IMR-90 (cell line): ENCODE measurements around the gene EFCAB5. TPM values are rescaled to one million over a fixed set of nuclear protein-coding genes. Genes with fewer than 3 reads are reported as not detected.
"Not testable (repeated sequence)": the region's sequence is repeated elsewhere in the genome, so short reads cannot be mapped to it uniquely, and the experiment has no call there.

ENCODE experiments used
- ATAC-seq: fragments of 200-7000 bp; cut with Tn5 transposase; 2 replicates; pipeline ENCODE4 v1.9.1; 2020; ENCODE audit warnings: low read depth, mild to moderate bottlenecking, moderate library complexity
- BruUV-seq: library from RNA; stranded (reverse); fragments of 400-500 nt; replicated peaks from 2 replicates; lab custom pipeline; 2021; lab: Mats Ljungman, UMichigan
- CTCF ChIA-PET: fragments of 300-600 bp; formaldehyde crosslinking; extraction: SDS; loops from one replicate; lab custom pipeline; 2021; ENCODE audit warnings: antibody characterized with exemption; lab: Yijun Ruan, JAX
- POLR2A ChIA-PET: fragments of 300-600 bp; sonication (Branson Sonifier 250); formaldehyde crosslinking; loops from one replicate; lab custom pipeline; 2022; ENCODE audit warnings: antibody characterized with exemption; ENCODE audit not compliant: unreplicated experiment; lab: Charles Lee
- DNase-seq: peaks from one replicate; pipeline ENCODE4 v3.0.0; 2013
- H2AFZ ChIP-seq: replicated peaks from 2 replicates; pipeline ENCODE3; 2013; ENCODE audit warnings: low read length, mild to moderate bottlenecking; ENCODE audit not compliant: poor library complexity
- H2AK5ac ChIP-seq: 2 replicates; pipeline ENCODE4 v1.6.1; 2013; ENCODE audit warnings: low read depth, low read length, inconsistent platforms
- H2AK9ac ChIP-seq: replicated peaks from 2 replicates; pipeline ENCODE3; 2013; ENCODE audit warnings: mild to moderate bottlenecking, low read depth, low read length, moderate library complexity; ENCODE audit not compliant: poor library complexity
- H2BK120ac ChIP-seq: 2 replicates; pipeline ENCODE4 v1.6.1; 2013; ENCODE audit warnings: low read depth, low read length, inconsistent platforms
- H2BK15ac ChIP-seq: 3 replicates; pipeline ENCODE4 v1.6.1; 2013; ENCODE audit warnings: low read depth, low read length, inconsistent platforms
- H2BK20ac ChIP-seq: 2 replicates; pipeline ENCODE4 v1.6.1; 2013; ENCODE audit warnings: low read depth, mild to moderate bottlenecking, inconsistent platforms, low read length, moderate library complexity
- H2BK5ac ChIP-seq: 2 replicates; pipeline ENCODE4 v1.6.1; 2013; ENCODE audit warnings: mild to moderate bottlenecking, low read depth, low read length, inconsistent platforms; ENCODE audit not compliant: poor library complexity, severe bottlenecking
- H3K14ac ChIP-seq: replicated peaks from 2 replicates; pipeline ENCODE4 v1.6.1; 2013; ENCODE audit warnings: low read depth, low read length, inconsistent platforms
- H3K18ac ChIP-seq: 2 replicates; pipeline ENCODE4 v1.6.1; 2013; ENCODE audit warnings: low read depth, low read length, control low read depth
- H3K23ac ChIP-seq: 2 replicates; pipeline ENCODE4 v1.6.1; 2013; ENCODE audit warnings: low read depth, low read length, inconsistent platforms
- H3K27ac ChIP-seq: 2 replicates; pipeline ENCODE4 v1.5.1; 2013; ENCODE audit warnings: mild to moderate bottlenecking, control low read depth, low read length; ENCODE audit not compliant: insufficient read depth
- H3K27me3 ChIP-seq: 2 replicates; pipeline ENCODE4 v1.6.1; 2013; ENCODE audit warnings: low read length; ENCODE audit not compliant: control insufficient read depth, insufficient read depth
- H3K36me3 ChIP-seq: 2 replicates; pipeline ENCODE4 v1.6.1; 2013; ENCODE audit warnings: low read length, mixed read lengths; ENCODE audit not compliant: control insufficient read depth, insufficient read depth
- H3K4ac ChIP-seq: 2 replicates; pipeline ENCODE4 v1.6.1; 2013; ENCODE audit warnings: low read depth, low read length, inconsistent platforms
- H3K4me1 ChIP-seq: 2 replicates; pipeline ENCODE4 v1.6.1; 2013; ENCODE audit warnings: low read length, mixed read lengths; ENCODE audit not compliant: control insufficient read depth, insufficient read depth
- H3K4me2 ChIP-seq: 2 replicates; pipeline ENCODE4 v1.6.1; 2013; ENCODE audit warnings: low read depth, mild to moderate bottlenecking, control low read depth, low read length, moderate library complexity
- H3K4me3 ChIP-seq: 2 replicates; pipeline ENCODE4 v1.5.1; 2013; ENCODE audit warnings: low read depth, mild to moderate bottlenecking, control low read depth, low read length, moderate library complexity; ENCODE audit not compliant: insufficient read depth
- H3K56ac ChIP-seq: 2 replicates; pipeline ENCODE4 v1.6.1; 2013; ENCODE audit warnings: low read length, inconsistent platforms; ENCODE audit not compliant: insufficient read depth; ENCODE audit errors: extremely low read depth
- H3K79me1 ChIP-seq, 2 experiments: 2 replicates each; pipeline ENCODE4 v1.6.1; 2013; ENCODE audit warnings: low read length in 2 of 2, inconsistent platforms in 1 of 2, low read depth in 1 of 2
- H3K9ac ChIP-seq: 2 replicates; pipeline ENCODE4 v1.6.1; 2013; ENCODE audit warnings: low read depth, low read length, control low read depth
- H3K9me1 ChIP-seq: 2 replicates; pipeline ENCODE4 v1.6.1; 2013; ENCODE audit warnings: low read length, inconsistent platforms; ENCODE audit not compliant: insufficient read depth
- H3K9me3 ChIP-seq: 2 replicates; pipeline ENCODE4 v1.6.1; 2013; ENCODE audit warnings: low read length; ENCODE audit not compliant: control insufficient read depth, insufficient read depth
- H4K20me1 ChIP-seq: 2 replicates; pipeline ENCODE4 v1.6.1; 2013; ENCODE audit warnings: low read length, inconsistent platforms; ENCODE audit not compliant: insufficient read depth
- H4K5ac ChIP-seq: 2 replicates; pipeline ENCODE4 v1.6.1; 2013; ENCODE audit warnings: mild to moderate bottlenecking, low read depth, low read length, control low read depth
- H4K8ac ChIP-seq, 2 experiments: 2 replicates each; pipeline ENCODE4 v1.6.1; 2013; ENCODE audit warnings: low read depth in 2 of 2, low read length in 2 of 2, control low read depth in 1 of 2, inconsistent platforms in 1 of 2
- H4K91ac ChIP-seq: 2 replicates; pipeline ENCODE4 v1.6.1; 2013; ENCODE audit warnings: low read depth, low read length, inconsistent platforms; ENCODE audit not compliant: insufficient read depth
- WGBS, 2 experiments: methylation state at CpG; one replicate each; pipeline versions ENCODE4 v1.1.5 to v1.1.7; 2013; ENCODE audit warnings: missing lambda C conversion rate in 2 of 2; ENCODE audit not compliant: insufficient read length in 1 of 2; ENCODE audit errors: extremely low coverage in 2 of 2; 5-methylcytosine and 5-hydroxymethylcytosine counted together
- dilution Hi-C: fragments of 300-500 bp; cut with HindIII; formaldehyde crosslinking; loops from one replicate; pipeline ENCODE4 v1.14.3; 2018; ENCODE audit warnings: low sequenced_read_pairs; ENCODE audit not compliant: unreplicated experiment
- in situ Hi-C: fragments of 300-500 bp; cut with MboI; formaldehyde crosslinking; loops from 3 replicates; pipeline ENCODE4 v1.14.3; 2019; ENCODE audit warnings: low sequenced_read_pairs, inconsistent platforms, mixed read lengths
- intact Hi-C: fragments of 100-400 bp; cut with micrococcal nuclease; formaldehyde crosslinking; loops from 2 replicates; pipeline ENCODE4 v1.10.0; 2022
- polyA plus RNA-seq, 3 experiments: library from polyadenylated mRNA; depleted of rRNA; stranded (reverse); fragments of >200 nt; gene quantifications; 2 replicates each; pipeline ENCODE4 v1.2.3, GENCODE V29; 2012; ENCODE audit warnings: low replicate concordance in 1 of 3
- total RNA-seq: library from RNA; depleted of rRNA; stranded (reverse); fragments of >200 nt; gene quantifications from 2 replicates; pipeline ENCODE4 v1.2.3, GENCODE V29; 2012

Gene EFCAB5
- total and polyA plus RNA-seq, 2 of the 4 experiments (the other 2 are of a cell fraction) = 0.14 TPM; not detected in 1

GRCh38 chr17:30040719-30041518, 99.5 kb downstream of the EFCAB5 start:
- Histone ChIP-seq H3K27ac (peak overlapping the region; percentile 25; the same call in 1 of the 2 replicates), H3K14ac (peak overlapping the region; percentile 24), H3K4ac (peak overlapping the region; percentile 70; the same call in 1 of the 2 replicates), H3K18ac (peak overlapping the region; percentile 99; the same call in 1 of the 2 replicates), H3K9me3 (peaks cover 15% of the 10 kb centered on the region), H2BK20ac (peak overlapping the region; percentile 30), H4K5ac (peak overlapping the region; percentile 84; the same call in 1 of the 2 replicates), H2BK120ac (peak overlapping the region; percentile 98; the same call in 1 of the 2 replicates), H4K8ac (peak overlapping the region in 1 of 2 experiments; percentile 77; a peak in 3 of 4 replicates), H4K91ac (peak overlapping the region; percentile 66; the same call in 1 of the 2 replicates), H2BK5ac (peak overlapping the region; percentile 92)
- H3K27me3 ChIP-seq, H4K20me1 ChIP-seq, H3K9ac ChIP-seq, H3K4me3 ChIP-seq, H3K23ac ChIP-seq, H3K79me1 ChIP-seq, H3K4me2 ChIP-seq, dilution Hi-C loops, H3K36me3 ChIP-seq, H3K56ac ChIP-seq, BruUV-seq, H2AK5ac ChIP-seq, H3K4me1 ChIP-seq, intact Hi-C loops, in situ Hi-C loops, POLR2A ChIA-PET, H2AFZ ChIP-seq, H3K9me1 ChIP-seq, H2BK15ac ChIP-seq, H2AK9ac ChIP-seq: not testable (repeated sequence)
- no CpG with 5 or more reads among the region's 5 CpGs for WGBS, 2 experiments
- DNase-seq = peak; percentile 65
- CTCF ChIA-PET = interaction anchor here (0.6 to 1.2 kb wide), 2 partner anchors 52 to 158 kb away, joined by 3 to 4 read pairs; no protein-coding TSS in a partner anchor
- ATAC-seq = 0 out of 2 replicates have a peak, but pooled peaks have one; percentile 32
